Esophagus squamous epithelium (tissue), 4 donors: Measurements from ENCODE around the gene CREB5.

ENCODE experiments used
- CTCF ChIP-seq, 6 experiments: fragments of 450-650 bp in 4 of 6; fragments of 200-600 bp in 2 of 6; sonication (generic) in 2 of 6; IDR thresholded peaks; one replicate each; pipeline ENCODE4 v1.5.1; 2016 to 2019; ENCODE audit warnings: antibody characterized with exemption in 6 of 6, mild to moderate bottlenecking in 4 of 6, moderate library complexity in 4 of 6
- POLR2A ChIP-seq, 4 donors: fragments of 450-650 bp; IDR thresholded peaks; one replicate each; pipeline ENCODE4 v1.6.1; 2017; ENCODE audit warnings: antibody characterized with exemption in 4 of 4, mild to moderate bottlenecking in 4 of 4, moderate library complexity in 3 of 4

DNA sequence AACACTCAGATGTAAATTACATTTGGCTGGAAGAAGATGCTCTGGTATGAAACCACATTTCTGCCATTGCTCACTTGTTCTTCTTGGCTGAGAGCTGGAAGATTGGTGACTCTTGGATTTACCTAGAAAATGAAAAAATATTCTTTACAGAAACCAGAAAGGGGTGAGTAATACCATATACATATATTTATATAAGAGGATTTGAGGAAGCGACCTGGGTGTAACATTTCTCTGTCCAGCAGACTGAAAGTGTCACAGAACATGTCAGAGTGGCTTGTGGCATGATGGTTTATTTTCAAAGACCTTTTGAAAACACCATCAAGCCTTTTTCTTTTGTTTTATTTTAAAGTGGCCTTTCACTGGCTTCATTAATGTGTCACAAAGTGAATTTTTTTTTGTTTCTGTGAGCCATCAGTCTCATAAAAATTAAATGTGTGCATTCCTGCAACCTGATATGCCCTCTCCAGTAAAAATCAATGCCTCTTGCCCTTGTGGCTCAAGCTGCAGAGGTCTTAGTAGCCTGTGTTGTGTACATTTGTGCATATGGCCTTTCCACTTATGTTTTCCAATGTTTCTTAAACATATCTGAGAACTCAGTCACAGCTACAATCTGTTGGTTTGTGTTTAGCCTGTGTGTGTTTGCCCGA lies 23.5 kb downstream of the CREB5 start:
- TF ChIP-seq CTCF (IDR thresholded peaks at IDR 0.05) (no peak), POLR2A (IDR thresholded peaks at IDR 0.05) (no peak)
